ENCODE results near the gene ARHGAP25.

DNA sequence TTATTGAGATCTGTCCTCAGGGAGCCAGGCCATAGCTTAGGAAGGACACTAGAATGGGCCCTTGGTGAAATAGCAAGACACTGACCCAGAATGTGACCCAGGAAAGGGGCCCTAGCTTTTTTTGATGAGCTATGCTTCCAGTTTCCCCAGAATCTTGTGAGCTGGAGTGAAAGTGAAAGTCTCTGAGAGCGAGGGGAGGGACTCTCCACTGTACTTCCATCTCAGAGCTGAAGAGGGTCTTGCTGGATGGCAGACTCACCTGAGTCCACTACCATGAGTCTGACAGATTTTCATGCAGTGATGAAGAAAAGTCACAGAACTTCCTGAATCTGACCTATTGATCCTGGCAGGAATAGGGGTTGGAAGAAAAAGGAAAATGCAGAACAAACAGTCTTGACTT, 3.1 kb downstream of the ARHGAP25 start:
- TF ChIP-seq, protein P1, sequence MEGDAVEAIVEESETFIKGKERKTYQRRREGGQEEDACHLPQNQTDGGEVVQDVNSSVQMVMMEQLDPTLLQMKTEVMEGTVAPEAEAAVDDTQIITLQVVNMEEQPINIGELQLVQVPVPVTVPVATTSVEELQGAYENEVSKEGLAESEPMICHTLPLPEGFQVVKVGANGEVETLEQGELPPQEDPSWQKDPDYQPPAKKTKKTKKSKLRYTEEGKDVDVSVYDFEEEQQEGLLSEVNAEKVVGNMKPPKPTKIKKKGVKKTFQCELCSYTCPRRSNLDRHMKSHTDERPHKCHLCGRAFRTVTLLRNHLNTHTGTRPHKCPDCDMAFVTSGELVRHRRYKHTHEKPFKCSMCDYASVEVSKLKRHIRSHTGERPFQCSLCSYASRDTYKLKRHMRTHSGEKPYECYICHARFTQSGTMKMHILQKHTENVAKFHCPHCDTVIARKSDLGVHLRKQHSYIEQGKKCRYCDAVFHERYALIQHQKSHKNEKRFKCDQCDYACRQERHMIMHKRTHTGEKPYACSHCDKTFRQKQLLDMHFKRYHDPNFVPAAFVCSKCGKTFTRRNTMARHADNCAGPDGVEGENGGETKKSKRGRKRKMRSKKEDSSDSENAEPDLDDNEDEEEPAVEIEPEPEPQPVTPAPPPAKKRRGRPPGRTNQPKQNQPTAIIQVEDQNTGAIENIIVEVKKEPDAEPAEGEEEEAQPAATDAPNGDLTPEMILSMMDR (IDR thresholded peaks at IDR 0.05), result no peak
- no peak for TF ChIP-seq POLR2AphosphoS5 (IDR thresholded peaks at IDR 0.05; ENCODE audit: insufficient read depth in 1 of 2, low read depth in 1 of 2)

Measured in vagina (tissue), 2 donors.